H9 (cell line): ENCODE measurements around the gene DPP6. TPM values are rescaled to one million over a fixed set of nuclear protein-coding genes. Genes with fewer than 3 reads are reported as not detected.

Source experiments
- DNase-seq: peaks from one replicate; pipeline ENCODE4 v3.0.0-alpha.2; 2017
- H2AFZ ChIP-seq: one replicate; pipeline ENCODE4 v1.6.1; 2013; ENCODE audit warnings: mild to moderate bottlenecking, low read length, control low read depth, moderate library complexity
- H2AK5ac ChIP-seq: 2 replicates; pipeline ENCODE4 v1.6.1; 2013; ENCODE audit warnings: low read length, control low read depth, mixed read lengths; ENCODE audit not compliant: insufficient read length
- H2BK120ac ChIP-seq: one replicate; pipeline ENCODE4 v1.6.1; 2013; ENCODE audit warnings: low read depth, mild to moderate bottlenecking, low read length, control low read depth, inconsistent platforms; ENCODE audit not compliant: poor library complexity, severe bottlenecking
- H2BK12ac ChIP-seq: 2 replicates; pipeline ENCODE4 v1.6.1; 2013; ENCODE audit warnings: low read length, control low read depth, mixed read lengths, low read depth; ENCODE audit not compliant: insufficient read length
- H2BK15ac ChIP-seq: 2 replicates; pipeline ENCODE4 v1.6.1; 2013; ENCODE audit warnings: low read depth, low read length, control low read depth
- H2BK20ac ChIP-seq: one replicate; pipeline ENCODE4 v1.6.1; 2013; ENCODE audit warnings: low read depth, mild to moderate bottlenecking, low read length, control low read depth, inconsistent platforms; ENCODE audit not compliant: poor library complexity, severe bottlenecking
- H2BK5ac ChIP-seq: 2 replicates; pipeline ENCODE4 v1.6.1; 2013; ENCODE audit warnings: low read length, control low read depth, mixed read lengths; ENCODE audit not compliant: insufficient read length
- H3K14ac ChIP-seq: 2 replicates; pipeline ENCODE4 v1.6.1; 2013; ENCODE audit warnings: low read length, control low read depth; ENCODE audit not compliant: insufficient read depth
- H3K18ac ChIP-seq: 2 replicates; pipeline ENCODE4 v1.6.1; 2013; ENCODE audit warnings: low read depth, mild to moderate bottlenecking, mixed read lengths, low read length, control low read depth; ENCODE audit not compliant: insufficient read length
- H3K23ac ChIP-seq: 2 replicates; pipeline ENCODE4 v1.6.1; 2013; ENCODE audit warnings: low read length, control low read depth, mixed read lengths, low read depth; ENCODE audit not compliant: insufficient read length
- H3K23me2 ChIP-seq: 2 replicates; pipeline ENCODE4 v1.6.1; 2013; ENCODE audit warnings: low read depth, mild to moderate bottlenecking, mixed read lengths, low read length, control low read depth; ENCODE audit not compliant: insufficient read length, poor library complexity, severe bottlenecking
- H3K27ac ChIP-seq: 2 replicates; pipeline ENCODE4 v1.5.1; 2013; ENCODE audit warnings: low read length, control low read depth, mixed read lengths, low read depth; ENCODE audit not compliant: insufficient read length
- H3K27me3 ChIP-seq: 2 replicates; pipeline ENCODE4 v1.6.1; 2013; ENCODE audit warnings: low read length, control low read depth, inconsistent platforms; ENCODE audit not compliant: insufficient read depth
- H3K4ac ChIP-seq: 2 replicates; pipeline ENCODE4 v1.6.1; 2013; ENCODE audit warnings: low read depth, mild to moderate bottlenecking, control low read depth, inconsistent platforms, low read length, moderate library complexity
- H3K4me1 ChIP-seq: 2 replicates; pipeline ENCODE4 v1.6.1; 2013; ENCODE audit warnings: low read length, control low read depth, inconsistent platforms; ENCODE audit not compliant: insufficient read depth
- H3K4me2 ChIP-seq: 2 replicates; pipeline ENCODE4 v1.6.1; 2013; ENCODE audit warnings: low read length, control low read depth, mixed read lengths; ENCODE audit not compliant: insufficient read length, insufficient read depth
- H3K56ac ChIP-seq: 2 replicates; pipeline ENCODE4 v1.6.1; 2013; ENCODE audit warnings: low read depth, mild to moderate bottlenecking, mixed read lengths, low read length, control low read depth; ENCODE audit not compliant: insufficient read length
- H3K79me1 ChIP-seq: 2 replicates; pipeline ENCODE4 v1.6.1; 2013; ENCODE audit warnings: low read depth, mild to moderate bottlenecking, moderate library complexity, low read length, control low read depth, inconsistent platforms; ENCODE audit not compliant: insufficient read depth, poor library complexity, severe bottlenecking
- H3K79me2 ChIP-seq: 2 replicates; pipeline ENCODE4 v1.6.1; 2013; ENCODE audit warnings: low read length, control low read depth, inconsistent platforms; ENCODE audit not compliant: insufficient read depth
- H3K9ac ChIP-seq: 2 replicates; pipeline ENCODE4 v1.6.1; 2013; ENCODE audit warnings: low read length, control low read depth, mixed read lengths; ENCODE audit not compliant: insufficient read length; ENCODE audit errors: extremely low read depth
- H3K9me3 ChIP-seq: one replicate; pipeline ENCODE4 v1.6.1; 2013; ENCODE audit warnings: low read depth, low read length, inconsistent platforms; ENCODE audit not compliant: control insufficient read depth
- H3T11ph ChIP-seq: one replicate; pipeline ENCODE4 v1.6.1; 2013; ENCODE audit warnings: mild to moderate bottlenecking, low read length, control low read depth, inconsistent platforms
- H4K20me1 ChIP-seq: one replicate; pipeline ENCODE4 v1.6.1; 2013; ENCODE audit not compliant: control insufficient read depth, insufficient read length, insufficient read depth
- H4K5ac ChIP-seq: 2 replicates; pipeline ENCODE4 v1.6.1; 2013; ENCODE audit warnings: low read depth, mild to moderate bottlenecking, mixed read lengths, low read length, control low read depth; ENCODE audit not compliant: insufficient read length
- H4K8ac ChIP-seq: replicated peaks from 2 replicates; pipeline ENCODE4 v1.6.1; 2013; ENCODE audit warnings: low read length, control low read depth, mixed read lengths, low read depth; ENCODE audit not compliant: insufficient read length
- H4K91ac ChIP-seq: 2 replicates; pipeline ENCODE4 v1.6.1; 2013; ENCODE audit warnings: low read depth, mild to moderate bottlenecking, moderate library complexity, mixed read lengths, low read length, control low read depth; ENCODE audit not compliant: insufficient read length
- H3K27ac Mint-ChIP-seq, 3 experiments: 2 replicates in 2 of 3; 3 replicates in 1 of 3; pipeline ENCODE4 v1.8.0; 2020 to 2021; ENCODE audit warnings: mixed read lengths in 3 of 3, mild to moderate bottlenecking in 1 of 3, moderate library complexity in 1 of 3
- H3K27me3 Mint-ChIP-seq: 2 replicates; pipeline ENCODE4 v1.8.0; 2021; ENCODE audit warnings: low read depth, mild to moderate bottlenecking, moderate library complexity, mixed read lengths
- H3K36me3 Mint-ChIP-seq, 3 experiments: 2 replicates in 2 of 3; 3 replicates in 1 of 3; pipeline ENCODE4 v1.8.0; 2020 to 2021; ENCODE audit warnings: low read depth in 3 of 3, mixed read lengths in 3 of 3; ENCODE audit not compliant: insufficient read depth in 1 of 3
- H3K4me1 Mint-ChIP-seq, 2 experiments: 2 replicates each; pipeline ENCODE4 v1.8.0; 2020; ENCODE audit warnings: mixed read lengths in 2 of 2
- H3K4me3 Mint-ChIP-seq, 2 experiments: 2 replicates in 1 of 2; 3 replicates in 1 of 2; pipeline ENCODE4 v1.8.0; 2020 to 2021; ENCODE audit warnings: mild to moderate bottlenecking in 2 of 2, mixed read lengths in 2 of 2, moderate library complexity in 1 of 2
- H3K9me3 Mint-ChIP-seq, 2 experiments: 2 replicates in 1 of 2; 3 replicates in 1 of 2; pipeline ENCODE4 v1.8.0; 2020; ENCODE audit warnings: mild to moderate bottlenecking in 2 of 2, mixed read lengths in 2 of 2, moderate library complexity in 1 of 2
- WGBS: extraction: QIAGEN DNeasy Blood & Tissue Kit; methylation state at CpG from one replicate; pipeline ENCODE4 v1.1.7; 2013; ENCODE audit warnings: missing lambda C conversion rate, low lambda C conversion rate, mixed read lengths; ENCODE audit not compliant: insufficient read length; ENCODE audit errors: extremely low coverage; 5-methylcytosine and 5-hydroxymethylcytosine counted together
- total RNA-seq: library from RNA; stranded (reverse); gene quantifications from 2 replicates; pipeline ENCODE4 v1.2.1, GENCODE V29; 2021
- TF ChIP-seq, protein P1 (sequence below): fragments of 200-600 bp; sonication (generic); conservative IDR thresholded peaks from 3 replicates; pipeline ENCODE4 v1.8.0; 2021; ENCODE audit warnings: antibody characterized with exemption, mild to moderate bottlenecking

The DPP6 gene
- total RNA-seq, 1 experiment from 2014 or later = 4.5 TPM

DNA sequence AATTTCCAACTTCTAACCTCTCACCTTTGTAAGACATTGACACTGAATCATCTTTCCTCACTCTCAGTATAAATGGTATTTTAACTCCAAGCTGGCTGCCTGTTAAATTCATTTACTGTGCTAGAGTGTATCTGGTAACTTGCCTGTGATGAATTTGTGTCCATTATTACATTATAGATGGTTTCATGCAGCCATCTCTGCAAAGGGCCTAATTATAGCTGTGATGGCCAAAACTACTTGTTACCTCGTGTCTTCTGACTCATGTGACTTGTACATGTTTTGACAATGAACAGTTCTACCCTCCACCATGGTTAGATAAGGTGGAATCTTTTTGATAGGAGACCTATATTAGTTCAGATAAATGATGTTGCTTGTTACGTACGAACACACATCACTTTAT, 558.7 kb downstream of the DPP6 start:
- no peaks in the 10 kb centered on the region for H3K4me1 ChIP-seq
- no peaks in the 10 kb centered on the region for H3K4me1 Mint-ChIP-seq

More for the DNA sequence above, 558.7 kb downstream of the DPP6 start:
- H3K79me2 ChIP-seq = no peaks in the 10 kb centered on the region
- no peak overlapping the region for H3K4me2 ChIP-seq
- H2BK20ac ChIP-seq = no peak overlapping the region
- H3K27me3 Mint-ChIP-seq = no peaks in the 10 kb centered on the region
- no peak overlapping the region for H2BK120ac ChIP-seq
- H3K36me3 Mint-ChIP-seq = no peaks in the 10 kb centered on the region
- H2BK5ac ChIP-seq = no peak overlapping the region
- no peak overlapping the region for H4K8ac ChIP-seq
- H3K18ac ChIP-seq = no peak overlapping the region
- H3K27ac ChIP-seq = no peak overlapping the region
- no peak overlapping the region for H2AK5ac ChIP-seq
- no peaks in the 10 kb centered on the region for H3K9me3 Mint-ChIP-seq
- WGBS = no CpG with 5 or more reads among the region's 3 CpGs
- no peak overlapping the region for H2BK12ac ChIP-seq
- no peak overlapping the region for H4K5ac ChIP-seq
- DNase-seq = no peak
- H3K27ac Mint-ChIP-seq = no peak overlapping the region
- no peaks in the 10 kb centered on the region for H4K20me1 ChIP-seq
- no peak overlapping the region for H3T11ph ChIP-seq
- no peak overlapping the region for H3K14ac ChIP-seq
- H3K9me3 ChIP-seq = no peaks in the 10 kb centered on the region
- TF ChIP-seq, protein P1, sequence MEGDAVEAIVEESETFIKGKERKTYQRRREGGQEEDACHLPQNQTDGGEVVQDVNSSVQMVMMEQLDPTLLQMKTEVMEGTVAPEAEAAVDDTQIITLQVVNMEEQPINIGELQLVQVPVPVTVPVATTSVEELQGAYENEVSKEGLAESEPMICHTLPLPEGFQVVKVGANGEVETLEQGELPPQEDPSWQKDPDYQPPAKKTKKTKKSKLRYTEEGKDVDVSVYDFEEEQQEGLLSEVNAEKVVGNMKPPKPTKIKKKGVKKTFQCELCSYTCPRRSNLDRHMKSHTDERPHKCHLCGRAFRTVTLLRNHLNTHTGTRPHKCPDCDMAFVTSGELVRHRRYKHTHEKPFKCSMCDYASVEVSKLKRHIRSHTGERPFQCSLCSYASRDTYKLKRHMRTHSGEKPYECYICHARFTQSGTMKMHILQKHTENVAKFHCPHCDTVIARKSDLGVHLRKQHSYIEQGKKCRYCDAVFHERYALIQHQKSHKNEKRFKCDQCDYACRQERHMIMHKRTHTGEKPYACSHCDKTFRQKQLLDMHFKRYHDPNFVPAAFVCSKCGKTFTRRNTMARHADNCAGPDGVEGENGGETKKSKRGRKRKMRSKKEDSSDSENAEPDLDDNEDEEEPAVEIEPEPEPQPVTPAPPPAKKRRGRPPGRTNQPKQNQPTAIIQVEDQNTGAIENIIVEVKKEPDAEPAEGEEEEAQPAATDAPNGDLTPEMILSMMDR = no peak
- H3K56ac ChIP-seq = no peak overlapping the region
- no peak overlapping the region for H3K4ac ChIP-seq
- H3K23me2 ChIP-seq = no peaks in the 10 kb centered on the region
- no peak overlapping the region for H2BK15ac ChIP-seq
- no peak overlapping the region for H3K23ac ChIP-seq
- H3K79me1 ChIP-seq = no peaks in the 10 kb centered on the region
- H4K91ac ChIP-seq = no peak overlapping the region
- H3K9ac ChIP-seq = no peak overlapping the region
- H3K4me3 Mint-ChIP-seq = no peak overlapping the region
- no peak overlapping the region for H2AFZ ChIP-seq
- no peaks in the 10 kb centered on the region for H3K27me3 ChIP-seq
